Ascending aorta (tissue), 2 donors: ENCODE measurements around the gene PTGER2. TPM values are rescaled to one million over a fixed set of nuclear protein-coding genes. Genes with fewer than 3 reads are reported as not detected.

Experiments used
- DNase-seq, 2 donors: peaks; one replicate each; pipeline ENCODE4 v3.0.0-alpha.2; 2019; ENCODE audit warnings: low spot score in 2 of 2
- H3K27ac ChIP-seq, 2 donors: fragments of 200-600 bp; sonication (generic); one replicate each; pipeline ENCODE4 v1.5.1; 2016 to 2017; ENCODE audit warnings: mild to moderate bottlenecking in 1 of 2
- H3K27me3 ChIP-seq: fragments of 200-600 bp; sonication (generic); one replicate; pipeline ENCODE4 v1.5.1; 2017
- H3K36me3 ChIP-seq, 2 donors: fragments of 200-600 bp; sonication (generic); one replicate each; pipeline ENCODE4 v1.5.1; 2016
- H3K4me1 ChIP-seq, 2 donors: fragments of 200-600 bp; sonication (generic); one replicate each; pipeline ENCODE4 v1.5.1; 2016 to 2017; ENCODE audit warnings: mild to moderate bottlenecking in 1 of 2
- H3K4me3 ChIP-seq, 2 donors: fragments of 200-600 bp; sonication (generic); one replicate each; pipeline ENCODE4 v1.5.1; 2016 to 2017; ENCODE audit warnings: mild to moderate bottlenecking in 1 of 2
- H3K9me3 ChIP-seq, 2 donors: fragments of 200-600 bp; sonication (generic); one replicate each; pipeline ENCODE4 v1.5.1; 2016
- CTCF ChIP-seq, 3 experiments: fragments of 200-600 bp in 2 of 3; fragments of 450-650 bp in 1 of 3; sonication (generic) in 2 of 3; IDR thresholded peaks; one replicate each; pipeline ENCODE4 v1.5.1; 2016 to 2019; ENCODE audit warnings: antibody characterized with exemption in 3 of 3, mild to moderate bottlenecking in 1 of 3, moderate library complexity in 1 of 3
- intact Hi-C: fragments of 100-400 bp; cut with DNase I; formaldehyde crosslinking; loops from one replicate; pipeline ENCODE4 v1.15.1; 2023
- total RNA-seq: library from RNA; depleted of rRNA; stranded (reverse); fragments of >200 nt; gene quantifications from one replicate; pipeline ENCODE4 v1.1.0, GENCODE V29; 2016

PTGER2 gene
- total RNA-seq, 1 donor from 2014 or later = 1.9 TPM

- no peak overlapping the region for H3K4me3 ChIP-seq
- H3K36me3 ChIP-seq = no peaks in the 10 kb centered on the region
- no peak for TF ChIP-seq CTCF (IDR thresholded peaks at IDR 0.05)
- H3K4me1 ChIP-seq = no peaks in the 10 kb centered on the region
- no peak for DNase-seq
- intact Hi-C loops = no loop called here
- H3K9me3 ChIP-seq = no peaks in the 10 kb centered on the region
- no peaks in the 10 kb centered on the region for H3K27me3 ChIP-seq
- H3K27ac ChIP-seq = no peak overlapping the region
These were observed 5.8 kb downstream of the PTGER2 start for GRCh38 chr14:52319919-52320318.

GRCh38 chr14:52325126-52325525, 11.0 kb downstream of the PTGER2 start:
- Histone ChIP-seq H3K9me3 (no peaks in the 10 kb centered on the region), H3K4me3 (no peak overlapping the region), H3K36me3 (no peaks in the 10 kb centered on the region), H3K27ac (no peak overlapping the region), H3K27me3 (no peaks in the 10 kb centered on the region), H3K4me1 (no peaks in the 10 kb centered on the region)
- intact Hi-C loops = no loop called here
- DNase-seq = no peak
- TF ChIP-seq CTCF (IDR thresholded peaks at IDR 0.05) = no peak

- H3K27ac ChIP-seq = no peak overlapping the region
- intact Hi-C loops = no loop called here
These were observed 11.5 kb downstream of the PTGER2 start for GRCh38 chr14:52325630-52326029.

GRCh38 chr14:52327374-52328226, 13.5 kb downstream of the PTGER2 start:
- Histone ChIP-seq H3K9me3 (no peaks in the 10 kb centered on the region), H3K27me3 (no peaks in the 10 kb centered on the region), H3K36me3 (no peaks in the 10 kb centered on the region), H3K27ac (no peak overlapping the region), H3K4me3 (no peak overlapping the region), H3K4me1 (no peaks in the 10 kb centered on the region)
- no peak for TF ChIP-seq CTCF (IDR thresholded peaks at IDR 0.05)
- DNase-seq = no peak
- intact Hi-C loops = no loop called here

More at GRCh38 chr14:52325630-52326029, 11.5 kb downstream of the PTGER2 start:
- Histone ChIP-seq H3K4me3 (no peak overlapping the region), H3K27me3 (no peaks in the 10 kb centered on the region), H3K4me1 (no peaks in the 10 kb centered on the region), H3K36me3 (no peaks in the 10 kb centered on the region), H3K9me3 (no peaks in the 10 kb centered on the region)
- DNase-seq = no peak
- no peak for TF ChIP-seq CTCF (IDR thresholded peaks at IDR 0.05)

GRCh38 chr14:52328276-52328675, 14.2 kb downstream of the PTGER2 start:
- no peaks in the 10 kb centered on the region for H3K9me3 ChIP-seq
- no peak overlapping the region for H3K4me3 ChIP-seq
- no peak overlapping the region for H3K27ac ChIP-seq
- no peaks in the 10 kb centered on the region for H3K36me3 ChIP-seq
- intact Hi-C loops = no loop called here
- TF ChIP-seq CTCF (IDR thresholded peaks at IDR 0.05) = no peak
- no peaks in the 10 kb centered on the region for H3K27me3 ChIP-seq
- H3K4me1 ChIP-seq = no peaks in the 10 kb centered on the region
- DNase-seq = no peak
